Measurements from ENCODE around the gene SEMA6D. TPM values are rescaled to one million over a fixed set of nuclear protein-coding genes. Genes with fewer than 3 reads are reported as not detected.

The SEMA6D gene
- total RNA-seq, 3 donors from 2014 or later (not counting 1 experiment from before 2014, with no cell fraction given), result not detected

- DNase-seq, result no peak
- Mint-ChIP-seq H3K9me3 (peaks cover 2% of the 10 kb centered on the region in 2 donors), H3K4me3 (no peak overlapping the region)
These were observed 67.5 kb downstream of the SEMA6D start for GRCh38 chr15:47784820-47785219.

GRCh38 chr15:47786371-47786770, 69.1 kb downstream of the SEMA6D start:
- H3K4me3 ChIP-seq (ENCODE audit: low read length), result no peak overlapping the region
- no peaks in the 10 kb centered on the region for H3K27me3 ChIP-seq (ENCODE audit: control insufficient read depth, insufficient read depth, low read length)
- intact Hi-C loops (cut with micrococcal nuclease), result no loop called here
- H3K4me1 Mint-ChIP-seq, result no peaks in the 10 kb centered on the region
- no peaks in the 10 kb centered on the region for H3K27me3 Mint-ChIP-seq (ENCODE audit: low read depth in 2 of 2)
- H3K4me3 Mint-ChIP-seq, result no peak overlapping the region
- H3K27ac ChIP-seq (ENCODE audit: low read length), result no peak overlapping the region
- 94% methylated on average over 4 of the region's 4 CpGs for WGBS (ENCODE audit: insufficient coverage)
- DNase-seq (no peak), ATAC-seq (no peak)
- no peaks in the 10 kb centered on the region for H3K9me3 ChIP-seq (ENCODE audit: control insufficient read depth, insufficient read depth, low read length)
- no peaks in the 10 kb centered on the region for H3K36me3 Mint-ChIP-seq
- no peaks in the 10 kb centered on the region for H3K36me3 ChIP-seq (ENCODE audit: control insufficient read depth, insufficient read depth, low read length)
- TF ChIP-seq, protein P1, sequence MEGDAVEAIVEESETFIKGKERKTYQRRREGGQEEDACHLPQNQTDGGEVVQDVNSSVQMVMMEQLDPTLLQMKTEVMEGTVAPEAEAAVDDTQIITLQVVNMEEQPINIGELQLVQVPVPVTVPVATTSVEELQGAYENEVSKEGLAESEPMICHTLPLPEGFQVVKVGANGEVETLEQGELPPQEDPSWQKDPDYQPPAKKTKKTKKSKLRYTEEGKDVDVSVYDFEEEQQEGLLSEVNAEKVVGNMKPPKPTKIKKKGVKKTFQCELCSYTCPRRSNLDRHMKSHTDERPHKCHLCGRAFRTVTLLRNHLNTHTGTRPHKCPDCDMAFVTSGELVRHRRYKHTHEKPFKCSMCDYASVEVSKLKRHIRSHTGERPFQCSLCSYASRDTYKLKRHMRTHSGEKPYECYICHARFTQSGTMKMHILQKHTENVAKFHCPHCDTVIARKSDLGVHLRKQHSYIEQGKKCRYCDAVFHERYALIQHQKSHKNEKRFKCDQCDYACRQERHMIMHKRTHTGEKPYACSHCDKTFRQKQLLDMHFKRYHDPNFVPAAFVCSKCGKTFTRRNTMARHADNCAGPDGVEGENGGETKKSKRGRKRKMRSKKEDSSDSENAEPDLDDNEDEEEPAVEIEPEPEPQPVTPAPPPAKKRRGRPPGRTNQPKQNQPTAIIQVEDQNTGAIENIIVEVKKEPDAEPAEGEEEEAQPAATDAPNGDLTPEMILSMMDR (IDR thresholded peaks at IDR 0.05), result no peak
- no peaks in the 10 kb centered on the region for H3K4me1 ChIP-seq (ENCODE audit: control insufficient read depth, insufficient read depth, low read length)
- no peak overlapping the region for H3K27ac Mint-ChIP-seq
- peaks cover 2% of the 10 kb centered on the region in 2 donors for H3K9me3 Mint-ChIP-seq

More at GRCh38 chr15:47784820-47785219, 67.5 kb downstream of the SEMA6D start:
- ATAC-seq, result no peak
- no peak overlapping the region for H3K27ac ChIP-seq (ENCODE audit: low read length)
- H3K36me3 Mint-ChIP-seq, result no peaks in the 10 kb centered on the region
- no peaks in the 10 kb centered on the region for H3K27me3 Mint-ChIP-seq (ENCODE audit: low read depth in 2 of 2)
- no peaks in the 10 kb centered on the region for H3K4me1 Mint-ChIP-seq
- no peaks in the 10 kb centered on the region for H3K36me3 ChIP-seq (ENCODE audit: control insufficient read depth, insufficient read depth, low read length)
- H3K27me3 ChIP-seq (ENCODE audit: control insufficient read depth, insufficient read depth, low read length), result no peaks in the 10 kb centered on the region
- TF ChIP-seq, protein P1 (IDR thresholded peaks at IDR 0.05), result no peak
- H3K4me1 ChIP-seq (ENCODE audit: control insufficient read depth, insufficient read depth, low read length), result no peaks in the 10 kb centered on the region
- H3K27ac Mint-ChIP-seq, result no peak overlapping the region
- intact Hi-C loops (cut with micrococcal nuclease), result no loop called here
- H3K4me3 ChIP-seq (ENCODE audit: low read length), result no peak overlapping the region
- H3K9me3 ChIP-seq (ENCODE audit: control insufficient read depth, insufficient read depth, low read length), result no peaks in the 10 kb centered on the region

- 100% methylated on average over 1 of the region's 1 CpG for WGBS (ENCODE audit: insufficient coverage)
- Mint-ChIP-seq H3K4me1 (no peaks in the 10 kb centered on the region), H3K27ac (no peak overlapping the region), H3K4me3 (no peak overlapping the region), H3K27me3 (ENCODE audit: low read depth in 2 of 2) (no peaks in the 10 kb centered on the region), H3K9me3 (peaks cover 2% of the 10 kb centered on the region in 2 donors), H3K36me3 (no peaks in the 10 kb centered on the region)
- intact Hi-C loops (cut with micrococcal nuclease), result no loop called here
- no peaks in the 10 kb centered on the region for H3K4me1 ChIP-seq (ENCODE audit: control insufficient read depth, insufficient read depth, low read length)
- ATAC-seq (no peak), DNase-seq (no peak)
- no peak overlapping the region for H3K4me3 ChIP-seq (ENCODE audit: low read length)
- H3K27me3 ChIP-seq (ENCODE audit: control insufficient read depth, insufficient read depth, low read length), result no peaks in the 10 kb centered on the region
- no peak overlapping the region for H3K27ac ChIP-seq (ENCODE audit: low read length)
- TF ChIP-seq, protein P1 (IDR thresholded peaks at IDR 0.05), result no peak
- H3K9me3 ChIP-seq (ENCODE audit: control insufficient read depth, insufficient read depth, low read length), result no peaks in the 10 kb centered on the region
- no peaks in the 10 kb centered on the region for H3K36me3 ChIP-seq (ENCODE audit: control insufficient read depth, insufficient read depth, low read length)
These were observed 70.6 kb downstream of the SEMA6D start for GRCh38 chr15:47787875-47788274.

DNA sequence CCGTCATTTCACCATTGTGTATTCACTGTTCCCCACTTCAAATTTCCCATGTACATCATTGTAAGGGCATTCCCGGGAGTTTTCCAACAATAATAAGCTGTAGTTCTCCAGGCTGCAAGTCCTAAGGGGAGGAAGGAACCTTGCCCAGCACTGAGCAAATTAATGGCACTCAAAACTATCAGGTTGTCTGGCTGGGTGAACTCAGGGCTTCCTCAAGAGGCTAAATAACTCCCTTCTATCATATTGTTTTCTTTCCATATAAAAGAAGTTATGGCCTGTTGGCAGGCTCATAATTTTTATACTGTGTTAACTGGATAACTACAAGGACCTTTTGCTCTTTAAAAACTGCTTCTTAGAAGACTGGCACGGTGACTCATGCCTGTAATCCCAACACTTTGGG, 71.4 kb downstream of the SEMA6D start:
- H3K4me3 ChIP-seq (ENCODE audit: low read length), result no peak overlapping the region
- no peak overlapping the region for H3K4me3 Mint-ChIP-seq
- no peak for DNase-seq
- peaks cover 2% of the 10 kb centered on the region in 2 donors for H3K9me3 Mint-ChIP-seq
- H3K4me1 Mint-ChIP-seq, result no peaks in the 10 kb centered on the region
- H3K4me1 ChIP-seq (ENCODE audit: control insufficient read depth, insufficient read depth, low read length), result no peaks in the 10 kb centered on the region
- H3K27me3 ChIP-seq (ENCODE audit: control insufficient read depth, insufficient read depth, low read length), result no peaks in the 10 kb centered on the region
- ATAC-seq, result no peak
- no peaks in the 10 kb centered on the region for H3K9me3 ChIP-seq (ENCODE audit: control insufficient read depth, insufficient read depth, low read length)
- no peaks in the 10 kb centered on the region for H3K36me3 Mint-ChIP-seq
- intact Hi-C loops (cut with micrococcal nuclease), result no loop called here
- H3K27ac Mint-ChIP-seq, result no peak overlapping the region
- no peaks in the 10 kb centered on the region for H3K36me3 ChIP-seq (ENCODE audit: control insufficient read depth, insufficient read depth, low read length)
- TF ChIP-seq, protein P1 (IDR thresholded peaks at IDR 0.05), result no peak
- WGBS (ENCODE audit: insufficient coverage), result 83% methylated on average over 3 of the region's 3 CpGs
- no peaks in the 10 kb centered on the region for H3K27me3 Mint-ChIP-seq (ENCODE audit: low read depth in 2 of 2)
- no peak overlapping the region for H3K27ac ChIP-seq (ENCODE audit: low read length)

Data from natural killer cell (primary cell).